ENCODE data around the gene VIT.
"Not testable (repeated sequence)": the region's sequence is repeated elsewhere in the genome, so short reads cannot be mapped to it uniquely, and the experiment has no call there.

VIT gene

DNA sequence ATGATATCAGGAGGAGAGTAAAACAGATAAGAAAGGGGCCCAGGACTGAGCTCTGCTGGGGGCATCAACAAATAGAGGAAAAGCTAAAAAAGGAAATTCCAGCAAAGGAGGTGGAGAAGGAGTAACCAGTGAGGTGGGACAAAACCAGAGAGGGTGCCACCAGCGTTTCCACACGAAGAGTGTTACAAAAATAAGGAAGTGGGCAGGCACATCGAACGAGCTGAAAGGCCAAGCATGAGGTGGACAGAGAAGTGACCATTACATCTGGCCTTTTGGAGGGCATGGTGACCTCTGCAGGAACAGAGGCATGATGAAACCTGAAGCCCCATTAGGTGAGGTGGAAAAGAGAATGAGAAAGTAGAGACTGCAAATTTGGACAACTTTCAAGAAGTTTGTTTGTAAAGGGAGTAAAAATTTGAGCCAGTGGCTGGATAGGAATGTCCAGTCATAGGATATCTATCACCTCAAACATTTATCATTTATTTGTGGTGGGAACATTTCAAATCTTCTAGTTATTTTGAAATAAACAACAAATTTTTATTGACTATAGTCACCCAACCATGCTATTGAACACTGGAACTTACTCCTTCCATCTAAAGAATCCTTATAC lies 18.4 kb upstream of the VIT start:
- no peak for DNase-seq (ENCODE audit: low read depth)

DNA sequence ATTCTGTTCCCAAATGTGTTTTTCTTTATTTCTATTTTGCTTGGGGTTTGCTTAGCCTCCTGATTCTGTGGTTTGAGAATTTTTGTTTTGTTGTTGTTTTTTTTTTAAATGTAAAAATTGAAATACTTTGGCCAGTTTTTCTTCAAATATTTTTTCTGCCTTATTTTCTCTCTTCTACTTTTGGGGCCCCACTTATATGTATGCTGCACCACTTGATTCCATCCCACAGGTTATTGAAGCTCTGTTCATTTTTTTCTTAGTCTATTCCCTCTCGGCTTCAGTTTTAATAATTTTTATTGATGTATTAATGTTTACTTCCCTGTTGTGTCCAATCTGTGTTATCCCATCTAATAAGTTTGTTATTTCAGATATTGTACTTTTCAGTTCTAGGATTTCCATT lies 17.7 kb upstream of the VIT start:
- no peak for DNase-seq (ENCODE audit: low read depth)

DNA sequence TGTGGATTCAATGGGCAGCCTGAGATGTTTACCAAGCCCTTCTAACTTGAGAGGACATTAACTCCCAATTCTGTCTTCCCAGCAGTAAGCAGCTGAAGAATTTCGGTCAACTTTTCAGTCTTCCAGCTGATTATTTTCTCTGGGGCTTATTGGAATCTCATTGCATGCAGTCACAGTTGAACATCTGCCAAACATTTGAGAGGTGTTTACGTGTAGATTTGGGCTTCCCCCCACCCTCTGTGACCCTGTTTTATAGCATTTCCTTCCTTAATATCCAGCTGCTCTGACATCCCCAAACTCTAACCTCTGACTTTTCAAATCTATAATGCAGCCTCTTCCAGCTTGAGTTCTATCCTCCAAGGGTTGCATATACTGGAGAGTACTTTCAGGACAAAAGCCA lies 16.5 kb upstream of the VIT start:
- no peak for DNase-seq (ENCODE audit: low read depth)

DNA sequence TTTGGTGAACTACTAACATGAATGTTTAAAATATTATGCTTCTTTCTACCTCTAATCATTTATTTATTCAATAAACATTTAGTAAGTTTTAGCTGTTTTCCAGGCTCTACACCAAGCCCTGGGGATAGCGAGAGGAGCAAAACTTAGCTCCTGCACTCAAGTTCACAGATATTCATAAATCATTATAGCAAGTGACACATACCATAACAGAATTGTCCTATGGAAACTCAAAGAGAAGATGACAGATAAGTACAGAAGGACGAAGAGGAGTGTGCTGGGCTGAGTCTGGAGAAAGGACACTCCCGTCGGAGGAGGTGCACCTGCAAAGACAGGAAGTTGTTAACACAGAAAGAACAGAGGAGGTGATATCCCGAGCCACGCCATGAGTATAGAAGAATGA lies 13.9 kb upstream of the VIT start:
- no peak for DNase-seq (ENCODE audit: low read depth)

DNA sequence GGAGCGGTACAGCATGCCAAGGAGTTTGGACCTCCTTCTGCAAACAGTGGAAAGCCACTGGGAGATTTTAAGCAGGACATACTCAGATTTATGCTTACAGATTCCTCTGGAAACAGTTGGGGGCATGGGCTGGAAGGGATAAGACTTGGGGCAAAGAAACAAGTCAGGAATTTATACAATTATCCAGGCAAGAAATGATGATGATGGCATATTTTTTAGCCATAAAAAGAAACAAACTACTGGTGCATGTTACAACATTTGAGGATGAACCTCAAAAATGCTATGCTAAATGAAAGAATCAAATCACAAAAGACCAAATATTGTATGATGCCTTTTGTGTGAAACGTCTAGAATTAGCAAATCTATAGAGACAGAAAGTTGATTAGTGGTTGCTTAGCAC lies 13.5 kb upstream of the VIT start:
- DNase-seq (ENCODE audit: low read depth) = no peak

DNA sequence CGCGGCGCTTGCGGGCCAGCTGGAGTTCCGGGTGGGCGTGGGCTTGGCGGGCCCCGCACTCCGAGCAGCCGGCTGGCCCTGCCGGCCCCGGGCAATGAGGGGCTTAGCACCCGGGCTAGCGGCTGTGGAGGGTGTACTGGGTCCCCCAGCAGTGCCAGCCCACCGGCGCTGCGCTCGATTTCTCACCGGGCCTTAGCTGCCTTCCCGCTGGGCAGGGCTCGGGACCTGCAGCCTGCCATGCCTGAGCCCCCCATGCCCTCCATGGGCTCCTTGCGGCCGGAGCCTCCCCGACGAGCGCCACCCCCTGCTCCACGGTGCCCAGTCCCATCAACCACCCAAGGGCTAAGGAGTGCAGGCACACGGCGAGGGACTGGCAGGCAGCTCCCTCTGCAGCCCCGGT lies 8.2 kb upstream of the VIT start:
- not testable (repeated sequence) for DNase-seq (ENCODE audit: low read depth)

DNA sequence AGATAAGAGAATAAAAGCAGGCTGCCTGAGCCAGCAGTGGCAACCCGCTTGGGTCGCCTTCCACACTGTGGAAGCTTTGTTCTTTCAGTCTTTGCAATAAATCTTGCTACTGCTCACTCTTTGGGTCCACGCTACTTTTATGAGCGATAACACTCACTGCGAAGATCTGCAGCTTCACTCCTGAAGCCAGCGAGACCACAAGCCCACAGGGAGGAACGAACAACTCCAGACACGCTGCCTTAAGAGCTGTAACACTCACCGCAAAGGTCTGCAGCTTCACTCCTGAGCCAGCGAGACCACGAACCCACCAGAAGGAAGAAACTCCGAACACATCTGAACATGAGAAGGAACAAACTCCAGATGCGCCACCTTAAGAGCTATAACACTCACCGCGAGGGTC lies 7.5 kb upstream of the VIT start:
- DNase-seq (ENCODE audit: low read depth) = not testable (repeated sequence)

DNA sequence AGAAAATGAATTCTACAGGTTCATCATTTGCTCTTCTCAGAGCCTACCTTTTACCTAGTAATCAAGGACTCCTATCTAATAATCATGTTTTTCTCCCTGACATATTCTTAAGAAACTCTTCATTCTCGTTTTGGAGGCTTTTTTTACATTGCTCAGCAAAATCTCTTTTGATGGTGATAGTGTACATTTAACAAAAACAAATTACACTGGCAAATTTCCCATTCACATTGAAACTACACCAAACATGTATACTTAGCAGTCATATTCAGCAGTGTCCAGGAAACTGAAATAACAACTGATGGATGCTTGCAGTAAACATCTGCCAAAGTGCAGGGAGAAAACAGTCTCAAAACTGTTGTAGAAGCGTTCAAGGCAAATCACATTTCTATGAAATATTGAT lies 4.4 kb upstream of the VIT start:
- DNase-seq (ENCODE audit: low read depth) = no peak

DNA sequence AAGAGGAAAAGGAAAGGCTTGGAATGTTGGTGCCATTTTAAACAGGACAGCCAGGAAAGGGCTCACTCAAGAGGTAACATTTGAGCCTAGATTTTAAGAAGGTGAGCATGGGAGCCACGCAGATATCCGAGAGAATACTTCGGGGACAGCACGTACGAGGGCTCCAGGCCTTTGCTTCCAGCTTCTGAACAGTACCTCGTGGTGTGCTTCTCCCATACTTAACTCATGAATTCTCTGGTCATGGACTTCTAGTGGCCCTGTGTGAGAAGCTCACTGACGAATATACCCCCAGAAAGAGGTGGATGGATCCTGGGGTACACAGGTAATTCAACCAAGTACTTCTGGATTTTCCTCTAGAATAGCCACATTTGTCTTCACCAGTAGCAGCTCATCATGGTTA lies 2.7 kb upstream of the VIT start:
- no peak for DNase-seq (ENCODE audit: low read depth)

DNA sequence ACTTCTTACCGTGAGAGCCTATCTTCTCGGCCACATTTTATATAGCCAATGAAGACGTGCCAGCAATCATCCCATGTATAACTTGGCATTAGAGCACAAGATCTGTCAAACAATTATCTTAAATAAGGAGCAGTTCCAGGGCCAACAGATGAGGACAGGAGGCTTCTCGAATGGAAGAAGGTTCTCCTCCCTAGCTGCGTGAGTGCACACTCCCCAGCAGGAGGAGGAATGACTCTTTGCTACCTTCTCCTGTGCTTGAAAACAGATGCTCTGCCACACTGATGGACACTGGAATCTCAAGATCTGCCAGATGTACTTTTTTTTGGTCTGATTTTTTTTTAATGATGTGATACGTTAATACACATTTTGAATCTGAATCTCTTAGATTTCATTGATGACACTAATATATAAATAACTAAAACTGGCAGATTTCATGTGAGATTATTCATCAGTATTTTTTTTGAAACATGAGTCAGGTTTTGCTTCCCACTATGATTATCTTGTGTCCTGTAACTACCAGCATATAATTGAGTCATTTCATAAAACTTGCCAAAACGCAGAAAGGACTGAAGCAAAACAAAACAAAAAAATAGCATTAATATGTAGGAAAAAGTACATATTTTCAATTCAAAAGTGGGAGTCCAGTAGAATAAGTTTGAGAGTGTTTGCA lies 626 bp upstream of the VIT start:
- no peak for DNase-seq (ENCODE audit: low read depth)

DNA sequence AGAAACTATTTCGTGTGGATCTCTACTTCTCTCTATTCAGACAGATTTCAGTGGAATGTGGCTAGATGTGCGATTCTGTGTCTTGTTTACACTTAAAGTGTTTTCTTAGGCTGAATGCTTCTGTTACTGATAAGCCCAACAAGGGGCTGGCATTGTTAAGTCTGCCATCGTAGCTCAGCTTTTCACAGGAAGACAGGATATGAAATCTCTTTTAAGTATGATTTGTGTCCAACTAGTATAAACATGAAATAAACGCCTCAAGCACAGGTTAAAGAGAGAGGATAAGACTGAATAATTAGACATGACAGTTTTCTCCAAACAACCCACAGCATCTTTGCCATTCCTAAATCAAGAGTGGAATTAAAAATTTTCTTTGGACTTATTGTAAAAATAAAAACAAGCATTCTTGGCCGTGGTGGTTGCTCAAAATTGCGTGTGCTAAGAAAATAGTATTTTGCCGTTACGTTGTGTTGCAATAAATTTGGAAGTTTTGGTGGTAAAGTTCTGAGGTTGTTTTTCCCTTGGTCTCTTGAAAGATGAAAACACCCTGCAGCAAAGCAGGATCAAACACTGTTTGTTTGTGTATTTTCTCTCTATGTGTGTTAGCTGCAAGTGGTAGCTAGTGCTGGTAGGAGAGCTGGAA lies 1.0 kb downstream of the VIT start:
- DNase-seq (ENCODE audit: low read depth) = no peak

DNA sequence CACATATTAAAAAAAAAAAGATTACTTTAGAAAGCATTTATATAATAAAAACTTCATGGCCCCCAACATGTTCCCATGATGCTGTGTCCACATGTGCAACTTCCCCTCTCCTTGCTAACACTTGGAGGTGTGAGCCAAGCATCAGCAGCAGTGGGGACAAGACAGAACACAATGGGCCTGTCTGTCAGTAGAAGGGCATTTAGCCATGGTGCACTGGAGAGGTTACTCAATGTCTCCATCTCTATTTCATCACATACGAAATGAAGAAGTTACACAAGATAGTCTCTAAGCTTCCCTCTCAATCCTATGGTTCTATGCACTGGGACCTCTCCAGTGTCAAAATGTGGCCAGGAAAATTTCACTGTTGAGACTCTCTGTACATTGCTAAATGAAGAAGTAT lies 2.5 kb downstream of the VIT start:
- no peak for DNase-seq (ENCODE audit: low read depth)

DNA sequence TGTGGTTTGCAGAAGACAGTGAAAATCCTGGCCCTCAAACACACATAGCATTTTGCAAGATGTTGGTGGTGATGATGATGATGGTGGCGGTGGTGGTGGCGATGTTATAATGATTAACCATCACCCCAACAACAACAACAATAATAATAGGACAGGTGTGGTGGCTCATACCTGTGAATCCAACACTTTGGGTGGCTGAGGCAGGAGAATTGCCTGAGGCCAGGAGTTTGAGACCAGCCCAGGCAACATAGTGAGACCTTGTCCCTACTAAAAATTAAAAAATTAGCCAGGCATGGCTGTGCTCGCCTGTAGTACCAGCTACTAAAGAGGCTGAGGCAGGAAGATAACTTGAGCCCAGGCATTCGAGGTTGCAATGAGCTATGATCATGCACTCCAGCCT lies 3.8 kb downstream of the VIT start:
- no peak for DNase-seq (ENCODE audit: low read depth)

DNA sequence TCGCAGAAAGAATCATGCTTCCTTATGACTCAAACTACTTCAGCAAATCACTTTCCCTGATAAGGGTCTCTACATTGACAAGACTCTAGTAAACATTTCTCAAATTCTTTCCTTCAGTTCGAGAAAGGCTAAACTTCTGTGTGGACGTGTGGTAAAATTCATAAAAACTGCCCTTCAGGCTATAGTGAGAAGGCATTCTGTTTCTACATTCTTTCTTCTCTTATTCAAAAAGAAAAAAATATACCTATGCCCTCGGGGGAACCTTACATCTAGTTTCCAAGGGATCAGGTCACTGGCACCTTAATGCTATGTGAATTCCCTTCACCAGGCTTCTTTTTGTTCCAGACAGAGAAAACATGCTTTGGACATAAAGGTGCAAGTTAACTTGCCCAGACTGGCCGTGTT lies 4.9 kb downstream of the VIT start:
- no peak for DNase-seq (ENCODE audit: low read depth)

DNA sequence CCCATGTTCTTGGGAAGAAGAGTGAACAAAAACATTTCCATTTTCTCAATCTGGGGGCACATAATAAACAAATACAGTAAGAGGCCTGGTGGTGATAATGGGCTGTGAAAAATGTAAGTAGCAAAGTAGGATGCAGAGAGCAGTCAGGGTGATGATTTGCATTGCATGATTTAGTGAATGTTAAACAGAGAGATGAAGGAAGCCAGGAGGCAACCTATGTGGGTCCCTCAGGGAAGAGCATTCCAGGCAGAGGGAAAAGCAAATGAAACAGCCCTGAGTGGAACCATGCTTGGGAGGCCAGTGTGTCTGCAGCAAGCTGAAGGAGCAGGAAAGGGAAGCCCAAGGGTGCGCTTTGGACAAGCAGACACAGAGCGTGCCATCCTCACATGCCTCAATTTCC lies 5.4 kb downstream of the VIT start:
- no peak for DNase-seq (ENCODE audit: low read depth)

DNA sequence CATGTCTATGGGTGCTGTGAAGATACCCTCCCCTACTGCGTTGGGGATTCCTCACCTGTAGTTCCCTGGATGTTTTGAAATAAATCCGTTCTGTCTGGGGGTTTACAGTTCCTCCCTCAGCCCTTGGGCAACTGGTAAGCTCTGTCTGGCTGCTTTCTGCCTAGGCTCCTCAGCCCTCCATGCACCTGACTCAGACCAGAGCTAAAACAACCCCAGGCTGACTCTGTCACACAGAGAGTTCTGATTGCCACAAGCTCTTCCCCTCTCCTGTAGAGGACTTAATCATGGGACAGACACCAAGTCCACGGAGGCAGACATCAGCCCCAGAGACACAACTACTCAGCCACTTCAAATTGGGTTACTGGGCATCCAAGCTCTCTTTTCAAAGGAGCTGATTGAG lies 6.3 kb downstream of the VIT start:
- no peak for DNase-seq (ENCODE audit: low read depth)

DNA sequence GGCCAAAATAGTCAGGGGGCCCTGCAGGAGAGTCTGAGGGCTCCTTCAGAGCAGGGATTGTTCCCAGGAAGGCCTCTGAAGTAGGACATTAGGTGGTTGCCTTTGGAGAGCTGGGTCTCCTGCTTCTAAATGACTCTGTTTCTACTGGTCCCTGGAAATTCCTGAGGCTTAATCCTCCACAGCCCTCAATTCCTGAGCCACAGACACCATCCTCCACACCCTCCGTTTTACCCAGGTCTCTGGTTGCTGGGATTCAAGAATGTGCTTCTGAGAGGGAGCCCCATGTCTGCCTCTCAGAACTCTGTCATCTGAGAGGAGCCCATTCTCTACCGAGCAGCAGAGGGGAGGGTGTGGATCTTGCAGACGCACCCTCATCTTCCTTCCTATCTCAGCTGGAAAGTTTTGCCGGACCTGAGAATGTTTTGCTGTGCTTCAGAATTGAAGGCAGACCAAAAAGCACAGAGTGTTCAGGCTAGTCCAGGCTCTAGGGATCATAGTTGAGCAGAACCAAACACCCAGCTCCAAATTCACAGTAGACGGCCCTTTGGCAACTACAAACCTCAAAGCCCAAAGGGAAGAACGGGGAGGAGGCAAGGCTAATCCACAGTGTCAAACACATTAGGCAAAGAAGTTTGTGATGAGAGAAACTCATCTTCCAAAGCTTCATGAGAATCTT lies 8.1 kb downstream of the VIT start:
- no peak for DNase-seq (ENCODE audit: low read depth)

DNA sequence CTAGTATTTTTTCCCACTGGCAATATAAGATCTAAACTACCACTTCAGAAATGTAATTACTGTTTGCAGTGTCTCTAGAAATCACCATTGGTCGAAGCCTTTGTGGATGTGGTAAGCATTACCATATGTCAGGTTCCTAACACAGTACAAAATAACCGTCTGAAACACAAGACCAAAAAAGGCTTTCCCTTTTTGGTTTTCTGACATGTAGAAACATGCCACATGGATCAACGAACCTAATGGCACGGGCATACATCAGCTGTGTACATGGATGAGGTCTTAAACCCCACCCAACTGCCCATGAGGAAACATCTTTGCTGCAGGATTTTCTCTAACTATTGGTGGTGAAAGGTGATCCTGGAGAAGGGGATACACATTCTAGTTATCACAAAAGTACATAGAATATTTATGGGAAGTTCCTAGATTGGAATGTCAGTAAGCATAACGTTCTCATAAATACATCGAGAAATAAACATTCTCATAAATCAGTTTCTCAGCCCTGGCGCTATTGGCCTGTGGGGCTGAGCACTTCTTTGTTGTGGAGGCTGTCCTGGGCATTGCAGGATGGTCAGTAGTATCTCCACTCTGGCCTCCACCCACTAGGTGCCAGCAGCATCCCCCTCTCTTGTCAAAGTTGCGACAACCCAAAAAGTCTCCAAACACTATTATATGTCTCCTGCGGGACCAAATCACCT lies 9.0 kb downstream of the VIT start:
- no peak for DNase-seq (ENCODE audit: low read depth)

DNA sequence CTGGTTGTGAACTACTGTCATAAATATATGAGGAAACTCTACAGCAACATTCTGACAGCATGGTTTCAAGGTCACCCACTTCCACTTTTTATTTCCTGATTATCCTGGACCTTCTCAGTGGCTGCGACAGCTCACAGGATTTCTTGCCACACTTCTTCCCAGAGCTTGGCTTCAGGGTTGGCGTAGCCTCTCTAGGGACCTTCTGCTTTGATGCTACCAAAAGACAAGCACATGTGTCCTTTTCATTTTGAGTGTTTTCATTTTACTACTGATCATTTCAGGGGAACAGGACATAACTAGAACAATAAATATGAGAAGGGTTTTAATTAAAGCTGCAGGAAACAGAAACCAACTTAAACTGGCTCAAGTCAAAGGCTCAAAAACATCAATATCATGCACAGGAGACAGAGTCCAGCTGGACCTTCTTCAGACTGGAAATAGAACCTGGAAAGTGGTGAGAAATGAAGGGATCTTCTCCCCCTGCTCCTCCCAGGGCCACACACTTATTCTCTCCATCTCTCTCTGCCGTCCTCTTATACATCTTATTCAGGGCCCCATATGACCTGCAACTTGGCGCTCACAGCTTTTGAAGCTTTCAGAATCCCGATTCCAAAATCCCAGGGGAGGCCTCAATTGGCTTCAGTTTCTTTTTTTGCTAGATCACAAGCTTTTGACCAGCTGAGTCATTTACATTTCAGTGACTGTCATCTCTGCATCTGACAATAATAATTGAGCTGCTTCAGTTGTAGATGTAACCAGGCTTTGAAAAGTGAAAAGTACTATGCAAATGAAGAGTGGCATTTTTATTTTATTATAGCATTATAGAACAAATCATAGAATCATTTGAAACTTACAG lies 9.7 kb downstream of the VIT start:
- DNase-seq (ENCODE audit: low read depth) = no peak

DNA sequence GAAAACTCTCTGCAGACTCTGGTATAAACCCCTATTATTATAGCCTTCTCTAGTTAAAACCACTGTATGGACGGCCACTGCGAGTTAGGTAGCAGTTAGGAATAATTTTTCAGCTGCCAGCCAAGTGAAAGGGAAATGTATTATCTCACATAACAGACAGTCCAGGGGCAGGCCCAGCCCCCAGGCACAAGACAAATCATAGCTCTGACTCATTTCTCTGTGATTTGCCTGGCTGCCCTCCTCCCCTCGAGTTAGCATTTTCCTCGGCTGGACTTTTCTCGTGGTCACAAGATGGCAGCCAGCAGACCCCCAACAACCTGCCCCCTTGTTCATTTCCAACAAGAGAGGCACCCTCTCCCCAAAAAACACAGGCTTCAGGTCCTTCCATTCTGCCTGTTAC lies 10.5 kb downstream of the VIT start:
- no peak for DNase-seq (ENCODE audit: low read depth)

DNA sequence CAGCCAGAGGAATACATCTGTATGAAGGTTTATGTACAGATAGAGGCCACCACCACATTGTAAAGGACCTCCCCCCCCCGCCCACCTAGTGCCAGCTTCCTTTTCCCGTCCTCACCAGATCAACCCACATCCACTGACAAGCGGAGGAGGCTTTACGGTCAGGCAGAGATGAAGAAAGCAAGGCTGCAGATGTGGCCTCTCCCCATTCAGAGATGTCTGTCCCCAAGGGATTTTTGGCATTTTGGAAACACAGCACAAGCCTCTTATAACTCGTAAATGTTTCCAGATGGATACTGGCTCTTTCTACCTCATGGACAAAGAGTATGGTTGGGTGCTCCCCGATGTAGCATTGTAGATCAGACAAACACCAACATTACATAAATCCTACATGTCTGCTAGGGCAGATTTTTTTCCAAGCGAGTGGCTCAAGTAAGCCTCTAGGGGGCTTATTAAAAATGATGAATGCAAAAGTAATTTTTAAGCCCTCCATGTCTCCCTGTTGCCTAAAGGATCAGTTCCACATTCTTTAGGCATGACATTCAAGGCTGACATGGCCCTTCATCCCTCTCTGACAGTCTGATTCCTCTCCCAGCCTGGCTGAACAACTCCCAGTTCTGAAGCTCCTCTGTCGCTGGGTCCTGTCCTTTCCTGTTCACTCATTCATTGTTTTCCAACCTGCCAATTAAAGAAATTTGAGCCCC lies 11.7 kb downstream of the VIT start:
- DNase-seq (ENCODE audit: low read depth) = no peak

Measured in CMK (cell line).